HepG2 (cell line): ENCODE results near the gene HIF1AN. TPM values are rescaled to one million over a fixed set of nuclear protein-coding genes. Genes with fewer than 3 reads are reported as not detected.

Experiments used
- ATAC-seq: fragments of 200-7000 bp; cut with Tn5 transposase; 3 replicates; pipeline ENCODE4 v1.9.1; 2020; ENCODE audit warnings: mild to moderate bottlenecking, moderate library complexity
- BruUV-seq: library from RNA; stranded (reverse); fragments of 400-500 nt; replicated peaks from 2 replicates; lab custom pipeline; 2021; lab: Mats Ljungman, UMichigan
- CTCF ChIA-PET: fragments of 300-600 bp; formaldehyde crosslinking; extraction: SDS; loops from one replicate; lab custom pipeline; 2021; ENCODE audit warnings: low total read pairs, inconsistent platforms, low intra/inter-chr PET ratio; lab: Yijun Ruan, JAX
- POLR2A ChIA-PET: fragments of 350-600 bp; sonication (Branson Sonifier 250); formaldehyde crosslinking; loops from one replicate; lab custom pipeline; 2020; ENCODE audit warnings: antibody characterized with exemption, inconsistent platforms; lab: Yijun Ruan, JAX
- DNase-seq: peaks from one replicate; pipeline ENCODE4 v3.0.0-alpha.2; 2015; ENCODE audit warnings: low spot score
- FAIRE-seq: peaks from 3 replicates; lab custom pipeline; 2011; peaks lifted over from hg19 to GRCh38; lab: Jason Lieb, UNC
- H2AFZ ChIP-seq: one replicate; pipeline ENCODE4 v1.6.1; 2011; ENCODE audit warnings: low read length, inconsistent platforms
- H3K27ac ChIP-seq: fragments of 300-600 bp; 3 replicates; pipeline ENCODE4 v1.8.0; 2011; ENCODE audit warnings: mixed run types, mild to moderate bottlenecking, mixed read lengths, low read length, inconsistent platforms; ENCODE audit not compliant: insufficient read depth; ENCODE audit errors: extremely low read length
- H3K27me3 ChIP-seq, 2 experiments: fragments of 200-600 bp in 1 of 2; 2 replicates in 1 of 2; 3 replicates in 1 of 2; pipeline versions ENCODE4 v1.6.0 to v1.8.0; 2011; ENCODE audit warnings: low read length in 2 of 2, mild to moderate bottlenecking in 2 of 2, moderate library complexity in 2 of 2, inconsistent platforms in 1 of 2; ENCODE audit not compliant: insufficient read depth in 2 of 2, control insufficient read depth in 1 of 2
- H3K36me3 ChIP-seq, 2 experiments: fragments of 200-600 bp in 1 of 2; replicated peaks in 1 of 2; 2 replicates in 1 of 2; 3 replicates in 1 of 2; pipeline versions ENCODE4 v1.5.1 to v1.8.0; 2011; ENCODE audit warnings: low read length in 2 of 2, inconsistent platforms in 1 of 2; ENCODE audit not compliant: insufficient read depth in 2 of 2, control insufficient read depth in 1 of 2
- H3K4me1 ChIP-seq: 2 replicates; pipeline ENCODE4 v1.5.1; 2012; ENCODE audit warnings: low read length, inconsistent platforms; ENCODE audit not compliant: insufficient read depth
- H3K4me2 ChIP-seq: 2 replicates; pipeline ENCODE4 v1.6.0; 2011; ENCODE audit warnings: low read depth, low read length, inconsistent platforms
- H3K4me3 ChIP-seq, 3 experiments: fragments of 200-600 bp in 1 of 3; sonication (generic), shearing (Covaris generic) in 1 of 3; replicated peaks in 1 of 3; 2 replicates each; pipeline ENCODE4 v1.5.1; 2011 to 2016; ENCODE audit warnings: low read length in 3 of 3, inconsistent platforms in 2 of 3, low read depth in 2 of 3, mild to moderate bottlenecking in 2 of 3, control low read depth in 1 of 3, mixed read lengths in 1 of 3; ENCODE audit not compliant: insufficient read depth in 1 of 3
- H3K79me2 ChIP-seq: one replicate; pipeline ENCODE4 v1.6.1; 2011; ENCODE audit warnings: low read length, inconsistent platforms; ENCODE audit not compliant: insufficient read depth
- H3K9ac ChIP-seq: 2 replicates; pipeline ENCODE4 v1.6.0; 2011; ENCODE audit warnings: mild to moderate bottlenecking, low read depth, low read length, inconsistent platforms; ENCODE audit not compliant: insufficient read depth
- H3K9me3 ChIP-seq: 2 replicates; pipeline ENCODE4 v1.5.1; 2012; ENCODE audit warnings: mild to moderate bottlenecking, low read length
- H4K20me1 ChIP-seq: 2 replicates; pipeline ENCODE4 v1.6.0; 2011; ENCODE audit warnings: inconsistent platforms, mild to moderate bottlenecking, low read length, moderate library complexity; ENCODE audit not compliant: insufficient read depth
- CREBL2 ChIP-seq: sonication (generic); formaldehyde crosslinking; IDR thresholded peaks from 2 replicates; pipeline ENCODE4 v1.8.1; 2023; ENCODE audit warnings: missing genetic modification reagents, mild to moderate bottlenecking, borderline replicate concordance
- DPF2 ChIP-seq: sonication (generic); formaldehyde crosslinking; IDR thresholded peaks from 2 replicates; pipeline ENCODE4 v1.4.0; 2020; ENCODE audit warnings: mild to moderate bottlenecking, low read depth, missing genetic modification reagents, borderline replicate concordance
- DZIP1 ChIP-seq: sonication (generic); formaldehyde crosslinking; IDR thresholded peaks from 2 replicates; pipeline ENCODE4 v1.5.0; 2020; ENCODE audit warnings: mild to moderate bottlenecking, missing genetic modification reagents
- HIC2 ChIP-seq: sonication (generic); formaldehyde crosslinking; IDR thresholded peaks from 2 replicates; pipeline ENCODE4 v1.9.0; 2022; ENCODE audit warnings: low read depth, missing genetic modification reagents
- HOXA7 ChIP-seq: sonication (generic); formaldehyde crosslinking; IDR thresholded peaks from 2 replicates; pipeline ENCODE4 v1.8.1; 2022; ENCODE audit warnings: mild to moderate bottlenecking, missing genetic modification reagents, moderate library complexity
- HOXD1 ChIP-seq: sonication (generic); formaldehyde crosslinking; IDR thresholded peaks from 2 replicates; pipeline ENCODE4 v1.5.0; 2020; ENCODE audit warnings: missing genetic modification reagents
- JUNB ChIP-seq: sonication (generic); formaldehyde crosslinking; IDR thresholded peaks from 2 replicates; pipeline ENCODE4 v1.8.0; 2022; ENCODE audit warnings: missing genetic modification reagents, mild to moderate bottlenecking, borderline replicate concordance
- ONECUT2 ChIP-seq: sonication (generic); formaldehyde crosslinking; IDR thresholded peaks from 2 replicates; pipeline ENCODE4 v1.4.0; 2020; ENCODE audit warnings: missing genetic modification reagents
- SP4 ChIP-seq: sonication (generic); formaldehyde crosslinking; IDR thresholded peaks from 2 replicates; pipeline ENCODE4 v1.8.1; 2023; ENCODE audit warnings: mild to moderate bottlenecking, missing genetic modification reagents
- YEATS4 ChIP-seq: sonication (generic); formaldehyde crosslinking; IDR thresholded peaks from 2 replicates; pipeline ENCODE4 v1.4.0; 2020; ENCODE audit warnings: missing genetic modification reagents, borderline replicate concordance
- ZFX ChIP-seq: sonication (generic); formaldehyde crosslinking; IDR thresholded peaks from 2 replicates; pipeline ENCODE4 v1.4.0; 2020; ENCODE audit warnings: mild to moderate bottlenecking, low read depth, missing genetic modification reagents, moderate library complexity
- ZNF280B ChIP-seq: sonication (generic); formaldehyde crosslinking; IDR thresholded peaks from 2 replicates; pipeline ENCODE4 v1.5.0; 2020; ENCODE audit warnings: missing genetic modification reagents, mild to moderate bottlenecking, borderline replicate concordance
- ZNF512 ChIP-seq: sonication (generic); formaldehyde crosslinking; IDR thresholded peaks from 2 replicates; pipeline ENCODE4 v1.4.0; 2020; ENCODE audit warnings: mild to moderate bottlenecking, missing genetic modification reagents
- ZNF800 ChIP-seq: sonication (generic); formaldehyde crosslinking; IDR thresholded peaks from 2 replicates; pipeline ENCODE4 v1.4.0; 2020; ENCODE audit warnings: missing genetic modification reagents
- ZNF879 ChIP-seq: sonication (generic); formaldehyde crosslinking; IDR thresholded peaks from 2 replicates; pipeline ENCODE4 v1.8.1; 2023; ENCODE audit warnings: missing genetic modification reagents
- WGBS: methylation state at CpG from one replicate; pipeline ENCODE4 v1.1.6; 2017; ENCODE audit warnings: low lambda C conversion rate; 5-methylcytosine and 5-hydroxymethylcytosine counted together
- in situ Hi-C: cut with HindIII; loops from 2 replicates; pipeline ENCODE4 v1.10.0; 2017; ENCODE audit warnings: low pct_unique_long_range_greater_than_20kb; ENCODE audit not compliant: extremely low pct_ligation_motif_present
- intact Hi-C: fragments of 100-400 bp; cut with micrococcal nuclease; formaldehyde crosslinking; loops from one replicate; pipeline ENCODE4 v1.10.0; 2022; ENCODE audit not compliant: unreplicated experiment
- polyA plus RNA-seq, 8 experiments: library from polyadenylated mRNA; depleted of rRNA in 3 of 8; stranded (reverse) in 7 of 8; unstranded in 1 of 8; fragments of >200 nt; fragmentation: Illumina TruSeq in 4 of 8; extraction: Trizol in 4 of 8; gene quantifications; 2 replicates each; pipeline versions ENCODE4 v1.2.1 to v1.2.3, GENCODE V29; 2011 to 2016; ENCODE audit warnings: low read depth in 4 of 8, missing spikeins in 1 of 8, mixed read lengths in 1 of 8; ENCODE audit not compliant: insufficient read depth in 1 of 8
- total RNA-seq, 5 experiments: library from RNA; depleted of rRNA; stranded (reverse); fragments of >200 nt; fragmentation: Illumina TruSeq; extraction: Trizol; gene quantifications; 2 replicates each; pipeline ENCODE4 v1.2.3, GENCODE V29; 2016; ENCODE audit warnings: low read depth in 1 of 5

Gene HIF1AN
- total and polyA plus RNA-seq, 2 of the 13 experiments (the other 11 are each of a cell fraction or from before 2014, with no cell fraction given): 8.6 to 10.7 TPM

GRCh38 chr10:100505164-100505563 lies 30.6 kb upstream of the HIF1AN start:
- 90% methylated on average over 2 of the region's 2 CpGs for WGBS
- Histone ChIP-seq H3K27me3 (no peaks in the 10 kb centered on the region), H2AFZ (no peak overlapping the region), H3K79me2 (no peaks in the 10 kb centered on the region), H3K9ac (no peak overlapping the region), H3K36me3 (no peaks in the 10 kb centered on the region; a peak in 1 of 5 replicates), H3K27ac (no peak overlapping the region), H3K4me3 (no peak overlapping the region), H3K4me2 (no peak overlapping the region), H3K9me3 (no peaks in the 10 kb centered on the region), H3K4me1 (peaks cover 8% of the 10 kb centered on the region; the same call in 1 of the 2 replicates), H4K20me1 (no peaks in the 10 kb centered on the region)
- in situ Hi-C loops: loop anchor here (5.0 kb wide), 2 partner anchors 68 to 163 kb away; no protein-coding TSS in a partner anchor
- BruUV-seq: no TSS peak
- intact Hi-C loops: no loop called here
- CTCF ChIA-PET: no interaction called here
- no peak for FAIRE-seq
- POLR2A ChIA-PET: no interaction called here
- no peak for DNase-seq
- ATAC-seq: no peak
- TF ChIP-seq ONECUT2 (CRISPR knock-in tag): no peak
- no peak for TF ChIP-seq ZNF879 (CRISPR knock-in tag)
- no peak for TF ChIP-seq ZNF512 (CRISPR knock-in tag)
- no peak for TF ChIP-seq SP4 (CRISPR knock-in tag)
- TF ChIP-seq HIC2 (CRISPR knock-in tag): no peak
- no peak for TF ChIP-seq YEATS4 (CRISPR knock-in tag)
- TF ChIP-seq HOXA7 (CRISPR knock-in tag): no peak
- no peak for TF ChIP-seq DPF2 (CRISPR knock-in tag)
- no peak for TF ChIP-seq ZFX (CRISPR knock-in tag)
- TF ChIP-seq JUNB: no peak
- no peak for TF ChIP-seq CREBL2 (CRISPR knock-in tag)
- no peak for TF ChIP-seq ZNF280B
- no peak for TF ChIP-seq ZNF800 (CRISPR knock-in tag)
- TF ChIP-seq HOXD1 (CRISPR knock-in tag): no peak
- no peak for TF ChIP-seq DZIP1 (CRISPR knock-in tag)
